ENCODE data around the gene CASKIN1.
"Not testable (repeated sequence)": the region's sequence is repeated elsewhere in the genome, so short reads cannot be mapped to it uniquely, and the experiment has no call there.

CASKIN1 gene

GRCh38 chr16:2135071-2135470, 61.3 kb downstream of the CASKIN1 start:
- DNase-seq (ENCODE audit: low read depth), result not testable (repeated sequence)

DNA sequence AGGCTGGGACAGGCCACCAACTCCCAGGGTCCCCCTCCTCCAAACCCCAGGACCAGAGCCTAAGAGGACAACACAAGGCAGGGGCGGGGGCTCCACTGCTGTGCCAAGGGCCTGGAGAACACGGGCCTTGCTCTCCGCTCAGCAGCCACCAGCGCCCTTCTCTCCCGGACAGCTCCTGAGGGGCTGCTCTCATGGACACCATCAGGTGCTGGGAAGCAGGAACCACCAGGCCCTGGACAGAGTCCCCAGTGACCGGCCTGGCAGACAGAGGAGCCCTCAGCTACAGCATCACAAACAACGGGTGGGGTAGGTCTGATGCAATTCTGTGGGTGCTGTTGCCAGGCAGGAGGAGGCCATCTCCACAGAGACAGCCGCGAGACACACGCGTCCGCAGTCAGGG, 62.6 kb downstream of the CASKIN1 start:
- DNase-seq (ENCODE audit: low read depth), result not testable (repeated sequence)

DNA sequence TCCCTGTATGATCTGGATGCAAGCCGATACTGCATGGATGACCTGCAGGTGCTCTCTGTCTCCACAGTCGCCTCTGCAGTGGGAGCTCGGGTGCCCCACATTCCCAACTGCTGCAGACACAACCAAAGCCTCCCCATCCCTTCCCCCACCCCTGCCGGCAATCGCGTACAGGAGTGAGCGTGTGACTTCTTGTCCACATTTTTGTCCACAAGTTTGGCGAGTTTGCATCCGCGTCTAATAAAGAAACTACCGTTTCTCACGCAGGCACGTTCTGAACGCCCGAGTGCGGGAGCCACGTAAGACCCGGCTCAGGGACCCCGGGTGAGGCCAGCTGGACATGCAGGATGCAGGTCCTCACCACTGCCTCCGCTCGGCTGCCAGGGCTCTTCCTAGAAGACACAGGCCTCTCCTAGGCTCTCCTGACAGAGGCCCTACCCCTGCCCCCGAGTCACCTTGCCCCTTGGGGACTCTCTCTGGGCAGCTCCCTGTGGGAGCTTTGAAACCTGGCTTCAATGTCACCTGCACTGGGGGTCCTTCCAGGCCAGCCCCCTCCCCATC, 66.4 kb downstream of the CASKIN1 start:
- not testable (repeated sequence) for DNase-seq (ENCODE audit: low read depth)

GRCh38 chr16:2129251-2129650, 67.2 kb downstream of the CASKIN1 start:
- DNase-seq (ENCODE audit: low read depth), result not testable (repeated sequence)

- DNase-seq (ENCODE audit: low read depth), result not testable (repeated sequence)
Measured at GRCh38 chr16:2127630-2128280, 68.7 kb downstream of the CASKIN1 start.
